ENCODE measurements around the gene SLC35F3. TPM values are rescaled to one million over a fixed set of nuclear protein-coding genes. Genes with fewer than 3 reads are reported as not detected.

SLC35F3 gene
- total and polyA plus RNA-seq, 2 donors from 2014 or later = 0.41 to 0.66 TPM

DNA sequence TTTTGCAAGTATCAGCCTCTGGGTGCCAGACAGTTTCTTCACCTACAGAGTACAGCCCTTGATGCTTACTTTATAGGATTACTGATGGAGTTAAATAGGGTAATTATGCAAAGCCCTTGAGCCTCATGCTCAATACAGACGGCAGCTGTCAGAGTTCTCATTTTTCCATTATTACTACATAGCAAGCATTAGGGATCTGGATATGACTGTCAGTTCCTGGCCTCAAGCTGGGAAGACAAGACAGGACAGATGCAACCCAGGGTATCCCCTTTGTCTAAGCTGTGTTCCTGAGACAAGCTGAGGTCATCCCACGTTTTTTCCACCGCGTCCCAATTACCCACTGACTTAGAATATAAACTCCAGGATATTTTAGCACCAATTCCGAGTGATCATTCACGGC lies 94.4 kb downstream of the SLC35F3 start:
- DNase-seq (no peak), FAIRE-seq (no peak)
- H3K36me3 ChIP-seq (ENCODE audit: control insufficient read depth in 2 of 3, insufficient read depth in 3 of 3, low read length in 3 of 3) = no peaks in the 10 kb centered on the region
- no peaks in the 10 kb centered on the region for H3K9me3 ChIP-seq (ENCODE audit: control insufficient read depth in 2 of 3, insufficient read depth in 1 of 3, low read length in 3 of 3)
- H3K9ac ChIP-seq (ENCODE audit: low read length in 3 of 3) = no peak overlapping the region
- intact Hi-C loops (cut with DNase I) = no loop called here
- no peaks in the 10 kb centered on the region for H3K27me3 ChIP-seq (ENCODE audit: control insufficient read depth, insufficient read depth, low read length)
- no peaks in the 10 kb centered on the region for H3K4me1 ChIP-seq (ENCODE audit: control insufficient read depth in 2 of 3, insufficient read depth in 2 of 3, low read depth in 1 of 3, low read length in 3 of 3)
- no peak overlapping the region for H3K27ac ChIP-seq (ENCODE audit: low read depth in 2 of 2, low read length in 2 of 2)
- TF ChIP-seq CTCF (IDR thresholded peaks at IDR 0.05; ENCODE audit: borderline replicate concordance, extremely low read depth, insufficient read depth) = no peak
- H3K4me3 ChIP-seq (ENCODE audit: low read length in 3 of 3) = no peak overlapping the region

DNA sequence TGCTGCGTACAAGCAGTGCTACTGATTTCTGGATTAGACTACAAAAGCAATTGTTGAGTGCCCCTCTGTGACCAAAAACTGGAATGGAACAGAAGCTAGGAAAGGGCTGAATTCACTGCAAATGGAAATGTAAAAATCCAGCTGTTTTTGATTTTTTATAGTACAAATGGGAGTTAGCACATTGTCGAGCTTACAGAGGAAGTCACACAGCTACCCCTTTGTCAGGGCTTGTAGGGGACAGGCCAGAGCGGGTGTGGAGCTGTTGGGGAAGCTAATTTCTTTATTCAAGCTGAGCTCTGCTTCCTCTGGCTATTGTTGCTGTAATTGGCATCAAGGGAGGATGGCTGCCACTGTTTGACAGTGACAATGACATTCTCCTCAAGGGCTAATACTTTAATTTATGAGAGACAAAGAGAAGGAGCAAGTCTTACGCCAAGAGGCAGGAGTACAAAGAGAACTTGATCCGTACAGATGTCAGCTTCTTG lies 96.1 kb downstream of the SLC35F3 start:
- Histone ChIP-seq H3K9me3 (ENCODE audit: control insufficient read depth in 2 of 3, insufficient read depth in 1 of 3, low read length in 3 of 3) (no peaks in the 10 kb centered on the region), H3K27ac (ENCODE audit: low read depth in 2 of 2, low read length in 2 of 2) (no peak overlapping the region), H3K9ac (ENCODE audit: low read length in 3 of 3) (no peak overlapping the region), H3K4me1 (ENCODE audit: control insufficient read depth in 2 of 3, insufficient read depth in 2 of 3, low read depth in 1 of 3, low read length in 3 of 3) (no peaks in the 10 kb centered on the region), H3K27me3 (ENCODE audit: control insufficient read depth, insufficient read depth, low read length) (no peaks in the 10 kb centered on the region), H3K36me3 (ENCODE audit: control insufficient read depth in 2 of 3, insufficient read depth in 3 of 3, low read length in 3 of 3) (no peaks in the 10 kb centered on the region), H3K4me3 (ENCODE audit: low read length in 3 of 3) (no peak overlapping the region)
- intact Hi-C loops (cut with DNase I) = no loop called here
- FAIRE-seq = no peak
- peak in 2 of 5 donors; percentile 16 to 38 for DNase-seq
- no peak for TF ChIP-seq CTCF (IDR thresholded peaks at IDR 0.05; ENCODE audit: borderline replicate concordance, extremely low read depth, insufficient read depth)

GRCh38 chr1:234001817-234002216 lies 97.3 kb downstream of the SLC35F3 start:
- Histone ChIP-seq H3K9me3 (ENCODE audit: control insufficient read depth in 2 of 3, insufficient read depth in 1 of 3, low read length in 3 of 3) (no peaks in the 10 kb centered on the region), H3K4me1 (ENCODE audit: control insufficient read depth in 2 of 3, insufficient read depth in 2 of 3, low read depth in 1 of 3, low read length in 3 of 3) (no peaks in the 10 kb centered on the region), H3K9ac (ENCODE audit: low read length in 3 of 3) (no peak overlapping the region), H3K4me3 (ENCODE audit: low read length in 3 of 3) (no peak overlapping the region), H3K36me3 (ENCODE audit: control insufficient read depth in 2 of 3, insufficient read depth in 3 of 3, low read length in 3 of 3) (no peaks in the 10 kb centered on the region), H3K27me3 (ENCODE audit: control insufficient read depth, insufficient read depth, low read length) (no peaks in the 10 kb centered on the region), H3K27ac (ENCODE audit: low read depth in 2 of 2, low read length in 2 of 2) (no peak overlapping the region)
- DNase-seq (no peak), FAIRE-seq (no peak)
- TF ChIP-seq CTCF (IDR thresholded peaks at IDR 0.05; ENCODE audit: borderline replicate concordance, extremely low read depth, insufficient read depth) = no peak
- intact Hi-C loops (cut with DNase I) = no loop called here

- TF ChIP-seq CTCF (IDR thresholded peaks at IDR 0.05; ENCODE audit: borderline replicate concordance, extremely low read depth, insufficient read depth) = no peak
- DNase-seq = no peak
- FAIRE-seq = no peak
- no peaks in the 10 kb centered on the region for H3K4me1 ChIP-seq (ENCODE audit: control insufficient read depth in 2 of 3, insufficient read depth in 2 of 3, low read depth in 1 of 3, low read length in 3 of 3)
- H3K27ac ChIP-seq (ENCODE audit: low read depth in 2 of 2, low read length in 2 of 2) = no peak overlapping the region
- H3K36me3 ChIP-seq (ENCODE audit: control insufficient read depth in 2 of 3, insufficient read depth in 3 of 3, low read length in 3 of 3) = no peaks in the 10 kb centered on the region
- intact Hi-C loops (cut with DNase I) = no loop called here
- H3K9me3 ChIP-seq (ENCODE audit: control insufficient read depth in 2 of 3, insufficient read depth in 1 of 3, low read length in 3 of 3) = no peaks in the 10 kb centered on the region
- H3K4me3 ChIP-seq (ENCODE audit: low read length in 3 of 3) = no peak overlapping the region
- no peak overlapping the region for H3K9ac ChIP-seq (ENCODE audit: low read length in 3 of 3)
- no peaks in the 10 kb centered on the region for H3K27me3 ChIP-seq (ENCODE audit: control insufficient read depth, insufficient read depth, low read length)
These were observed 100.1 kb downstream of the SLC35F3 start for GRCh38 chr1:234004591-234004990.

All from kidney (tissue), 14 donors.